ENCODE measurements around the gene CERK.

DNA sequence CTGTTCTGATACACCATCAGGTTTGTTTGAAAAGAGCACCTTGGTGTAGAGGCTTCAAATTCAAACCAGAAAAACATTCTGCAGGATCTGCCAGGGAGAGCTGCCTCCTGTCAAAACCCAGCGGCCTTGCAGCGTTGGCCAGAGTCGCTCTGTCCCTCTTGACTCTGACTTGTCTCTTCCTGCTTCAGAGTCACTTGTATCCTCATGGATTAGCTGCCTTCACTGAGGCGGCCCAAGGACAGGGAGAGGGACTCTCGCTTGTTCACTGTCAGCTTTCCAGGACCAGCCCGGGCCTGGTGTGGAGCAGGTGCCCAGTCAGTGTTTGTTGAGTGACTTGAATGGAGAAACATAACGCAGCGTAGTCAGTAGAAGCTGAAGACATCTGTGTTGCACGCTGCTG is 42.4 kb upstream of the CERK start:
- TF ChIP-seq ZNF468 (CRISPR knock-in tag; IDR thresholded peaks at IDR 0.05): no peak
- TF ChIP-seq, protein P1, sequence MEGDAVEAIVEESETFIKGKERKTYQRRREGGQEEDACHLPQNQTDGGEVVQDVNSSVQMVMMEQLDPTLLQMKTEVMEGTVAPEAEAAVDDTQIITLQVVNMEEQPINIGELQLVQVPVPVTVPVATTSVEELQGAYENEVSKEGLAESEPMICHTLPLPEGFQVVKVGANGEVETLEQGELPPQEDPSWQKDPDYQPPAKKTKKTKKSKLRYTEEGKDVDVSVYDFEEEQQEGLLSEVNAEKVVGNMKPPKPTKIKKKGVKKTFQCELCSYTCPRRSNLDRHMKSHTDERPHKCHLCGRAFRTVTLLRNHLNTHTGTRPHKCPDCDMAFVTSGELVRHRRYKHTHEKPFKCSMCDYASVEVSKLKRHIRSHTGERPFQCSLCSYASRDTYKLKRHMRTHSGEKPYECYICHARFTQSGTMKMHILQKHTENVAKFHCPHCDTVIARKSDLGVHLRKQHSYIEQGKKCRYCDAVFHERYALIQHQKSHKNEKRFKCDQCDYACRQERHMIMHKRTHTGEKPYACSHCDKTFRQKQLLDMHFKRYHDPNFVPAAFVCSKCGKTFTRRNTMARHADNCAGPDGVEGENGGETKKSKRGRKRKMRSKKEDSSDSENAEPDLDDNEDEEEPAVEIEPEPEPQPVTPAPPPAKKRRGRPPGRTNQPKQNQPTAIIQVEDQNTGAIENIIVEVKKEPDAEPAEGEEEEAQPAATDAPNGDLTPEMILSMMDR (CRISPR knock-in tag; IDR thresholded peaks at IDR 0.05): no peak
- TF ChIP-seq CBFB (CRISPR knock-in tag; IDR thresholded peaks at IDR 0.05): no peak
- TF ChIP-seq BRCA1 (CRISPR knock-in tag; IDR thresholded peaks at IDR 0.05): no peak
- no peak for TF ChIP-seq ELF4 (CRISPR knock-in tag; IDR thresholded peaks at IDR 0.05; ENCODE audit: borderline replicate concordance)
- TF ChIP-seq KLF6 (CRISPR knock-in tag; IDR thresholded peaks at IDR 0.05): no peak
- TF ChIP-seq, protein P2, sequence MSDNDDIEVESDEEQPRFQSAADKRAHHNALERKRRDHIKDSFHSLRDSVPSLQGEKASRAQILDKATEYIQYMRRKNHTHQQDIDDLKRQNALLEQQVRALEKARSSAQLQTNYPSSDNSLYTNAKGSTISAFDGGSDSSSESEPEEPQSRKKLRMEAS (IDR thresholded peaks at IDR 0.05): no peak
- TF ChIP-seq ZNF547 (CRISPR knock-in tag; IDR thresholded peaks at IDR 0.05): no peak
- no peak for TF ChIP-seq ZNF24 (IDR thresholded peaks at IDR 0.05)

Measured in HepG2 (cell line).